ENCODE measurements around the gene PJA2.

PJA2 gene

GRCh38 chr5:109408991-109409843 is 557 bp downstream of the PJA2 start:
- DNase-seq (ENCODE audit: low read depth) = peak; percentile 72

GRCh38 chr5:109407913-109408312 is 1.9 kb downstream of the PJA2 start:
- no peak for DNase-seq (ENCODE audit: low read depth)

GRCh38 chr5:109406719-109407118 is 3.1 kb downstream of the PJA2 start:
- no peak for DNase-seq (ENCODE audit: low read depth)

GRCh38 chr5:109404428-109404960 is 5.3 kb downstream of the PJA2 start:
- DNase-seq (ENCODE audit: low read depth) = no peak

GRCh38 chr5:109403469-109403868 is 6.3 kb downstream of the PJA2 start:
- DNase-seq (ENCODE audit: low read depth) = no peak

GRCh38 chr5:109399092-109399759 is 10.5 kb downstream of the PJA2 start:
- no peak for DNase-seq (ENCODE audit: low read depth)

GRCh38 chr5:109396965-109397364 is 12.8 kb downstream of the PJA2 start:
- DNase-seq (ENCODE audit: low read depth) = no peak

- DNase-seq (ENCODE audit: low read depth) = no peak
These were observed 15.0 kb downstream of the PJA2 start for GRCh38 chr5:109394806-109395205.

- no peak for DNase-seq (ENCODE audit: low read depth)
These were observed 19.6 kb downstream of the PJA2 start for GRCh38 chr5:109390188-109390587.

- DNase-seq (ENCODE audit: low read depth) = no peak
These were observed 21.4 kb downstream of the PJA2 start for GRCh38 chr5:109388407-109388806.

GRCh38 chr5:109387408-109387974 is 22.3 kb downstream of the PJA2 start:
- no peak for DNase-seq (ENCODE audit: low read depth)

GRCh38 chr5:109378095-109378494 is 31.7 kb downstream of the PJA2 start:
- no peak for DNase-seq (ENCODE audit: low read depth)

- no peak for DNase-seq (ENCODE audit: low read depth)
These were observed 35.1 kb downstream of the PJA2 start for GRCh38 chr5:109374625-109375024.

- DNase-seq (ENCODE audit: low read depth) = no peak
These were observed 35.8 kb downstream of the PJA2 start for GRCh38 chr5:109373932-109374331.

- DNase-seq (ENCODE audit: low read depth) = no peak
These were observed 39.4 kb downstream of the PJA2 start for GRCh38 chr5:109370343-109370742.

- DNase-seq (ENCODE audit: low read depth) = peak; percentile 22
These were observed 44.1 kb downstream of the PJA2 start for GRCh38 chr5:109365653-109366052.

GRCh38 chr5:109364977-109365376 is 44.8 kb downstream of the PJA2 start:
- DNase-seq (ENCODE audit: low read depth) = no peak

- no peak for DNase-seq (ENCODE audit: low read depth)
These were observed 50.1 kb downstream of the PJA2 start for GRCh38 chr5:109359642-109360041.

- DNase-seq (ENCODE audit: low read depth) = no peak
These were observed 52.0 kb downstream of the PJA2 start for GRCh38 chr5:109357807-109358206.

- DNase-seq (ENCODE audit: low read depth) = no peak
These were observed 55.0 kb downstream of the PJA2 start for GRCh38 chr5:109354761-109355160.

- no peak for DNase-seq (ENCODE audit: low read depth)
These were observed 57.5 kb downstream of the PJA2 start for GRCh38 chr5:109351988-109352864.

Data from fibroblast of gingiva (primary cell).